ENCODE results near the gene SCTR.

DNA sequence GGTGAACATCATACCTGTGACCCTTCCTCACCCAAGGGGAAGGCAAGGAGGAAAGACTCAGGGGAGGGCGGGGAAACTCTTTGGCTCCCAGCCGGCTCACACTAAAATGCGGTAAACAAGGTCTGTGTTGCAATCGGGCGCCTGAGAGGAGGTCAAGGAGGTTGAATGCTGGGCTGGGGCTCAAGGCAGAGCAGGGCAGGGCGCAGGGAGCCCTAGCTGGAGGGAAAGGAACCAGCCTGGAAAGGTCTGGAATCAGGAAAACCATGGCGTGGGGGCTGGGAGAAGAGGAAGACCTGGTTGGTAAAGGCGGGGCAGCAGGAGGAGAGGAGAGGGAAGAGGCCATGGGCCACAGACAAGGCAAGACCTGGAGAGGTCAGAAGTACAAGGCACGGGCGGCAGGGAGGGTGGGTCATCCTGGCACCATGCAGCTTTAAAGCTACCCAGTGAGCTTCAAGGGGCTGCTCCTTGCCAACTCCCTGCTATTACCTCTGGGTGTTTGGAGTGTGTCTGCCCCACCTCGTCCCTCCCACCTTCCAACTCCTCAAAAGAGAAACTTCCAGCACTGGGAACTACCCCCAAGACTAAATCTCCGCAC, 97.4 kb downstream of the SCTR start:
- TF ChIP-seq, protein P1, sequence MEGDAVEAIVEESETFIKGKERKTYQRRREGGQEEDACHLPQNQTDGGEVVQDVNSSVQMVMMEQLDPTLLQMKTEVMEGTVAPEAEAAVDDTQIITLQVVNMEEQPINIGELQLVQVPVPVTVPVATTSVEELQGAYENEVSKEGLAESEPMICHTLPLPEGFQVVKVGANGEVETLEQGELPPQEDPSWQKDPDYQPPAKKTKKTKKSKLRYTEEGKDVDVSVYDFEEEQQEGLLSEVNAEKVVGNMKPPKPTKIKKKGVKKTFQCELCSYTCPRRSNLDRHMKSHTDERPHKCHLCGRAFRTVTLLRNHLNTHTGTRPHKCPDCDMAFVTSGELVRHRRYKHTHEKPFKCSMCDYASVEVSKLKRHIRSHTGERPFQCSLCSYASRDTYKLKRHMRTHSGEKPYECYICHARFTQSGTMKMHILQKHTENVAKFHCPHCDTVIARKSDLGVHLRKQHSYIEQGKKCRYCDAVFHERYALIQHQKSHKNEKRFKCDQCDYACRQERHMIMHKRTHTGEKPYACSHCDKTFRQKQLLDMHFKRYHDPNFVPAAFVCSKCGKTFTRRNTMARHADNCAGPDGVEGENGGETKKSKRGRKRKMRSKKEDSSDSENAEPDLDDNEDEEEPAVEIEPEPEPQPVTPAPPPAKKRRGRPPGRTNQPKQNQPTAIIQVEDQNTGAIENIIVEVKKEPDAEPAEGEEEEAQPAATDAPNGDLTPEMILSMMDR (IDR thresholded peaks at IDR 0.05) = no peak
- TF ChIP-seq POLR2A (IDR thresholded peaks at IDR 0.05) = no peak

Measured in heart left ventricle (tissue), 13 donors.